HG02884 (cell line): ENCODE results near the gene SNX15.
"Not testable (repeated sequence)": the region's sequence is repeated elsewhere in the genome, so short reads cannot be mapped to it uniquely, and the experiment has no call there.

Source experiments
- ATAC-seq: cut with Tn5 transposase; IDR thresholded peaks from one replicate; pipeline ENCODE4 v1.9.1; 2021; ENCODE audit warnings: mild to moderate bottlenecking, moderate library complexity; ENCODE audit not compliant: unreplicated experiment

SNX15 gene

GRCh38 chr11:65014726-65015227, 12.5 kb upstream of the SNX15 start:
- peak; percentile 3 for ATAC-seq

GRCh38 chr11:65016705-65017104, 10.5 kb upstream of the SNX15 start:
- ATAC-seq = no peak

- ATAC-seq = no peak
These were observed 9.3 kb upstream of the SNX15 start for GRCh38 chr11:65017937-65018336.

GRCh38 chr11:65019824-65020223, 7.4 kb upstream of the SNX15 start:
- no peak for ATAC-seq

- no peak for ATAC-seq
These were observed 6.2 kb upstream of the SNX15 start for GRCh38 chr11:65021003-65021402.

GRCh38 chr11:65021509-65021908, 5.7 kb upstream of the SNX15 start:
- no peak for ATAC-seq

- ATAC-seq = not testable (repeated sequence)
These were observed 3.7 kb upstream of the SNX15 start for GRCh38 chr11:65023502-65023901.

- no peak for ATAC-seq
These were observed 429 bp upstream of the SNX15 start for GRCh38 chr11:65026810-65027209.

GRCh38 chr11:65032216-65032615, 5.0 kb downstream of the SNX15 start:
- no peak for ATAC-seq

- no peak for ATAC-seq
These were observed 7.2 kb downstream of the SNX15 start for GRCh38 chr11:65034423-65034822.

GRCh38 chr11:65035579-65035978, 8.3 kb downstream of the SNX15 start:
- no peak for ATAC-seq

- ATAC-seq = no peak
These were observed 9.7 kb downstream of the SNX15 start for GRCh38 chr11:65036931-65037330.

- ATAC-seq = no peak
These were observed 13.2 kb downstream of the SNX15 start for GRCh38 chr11:65040520-65040846.

- peak; percentile 74 for ATAC-seq
These were observed 13.8 kb downstream of the SNX15 start, which contains the start of gene SAC3D1 for GRCh38 chr11:65040847-65041622. SAC3D1 (plus strand) TSS chr11:65041210; CDS start chr11:65041293, 83 bp downstream.

- no peak for ATAC-seq
These were observed 15.7 kb downstream of the SNX15 start for GRCh38 chr11:65042891-65043290.

GRCh38 chr11:65043881-65044501, 16.8 kb downstream of the SNX15 start:
- ATAC-seq = no peak

GRCh38 chr11:65045061-65045460, 17.8 kb downstream of the SNX15 start:
- ATAC-seq = no peak

GRCh38 chr11:65045728-65046127, 18.5 kb downstream of the SNX15 start:
- no peak for ATAC-seq

- no peak for ATAC-seq
These were observed 20.6 kb downstream of the SNX15 start for GRCh38 chr11:65047581-65048422.

GRCh38 chr11:65051398-65051858, 24.2 kb downstream of the SNX15 start:
- ATAC-seq = no peak

GRCh38 chr11:65053827-65054508, 26.7 kb downstream of the SNX15 start:
- ATAC-seq = no peak
